Activated CD4-positive, CD25-positive, alpha-beta regulatory T cell treated with anti-CD3 and anti-CD28 coated beads, Interleukin-2, amount 50 U/mL, for 72 hours (primary cell): ENCODE measurements around the gene CDK2.

ENCODE experiments used
- DNase-seq: peaks from one replicate; pipeline ENCODE4 v3.0.0; 2021

The CDK2 gene

GRCh38 chr12:56017181-56017580 lies 50.6 kb downstream of the CDK2 start:
- no peak for DNase-seq

DNA sequence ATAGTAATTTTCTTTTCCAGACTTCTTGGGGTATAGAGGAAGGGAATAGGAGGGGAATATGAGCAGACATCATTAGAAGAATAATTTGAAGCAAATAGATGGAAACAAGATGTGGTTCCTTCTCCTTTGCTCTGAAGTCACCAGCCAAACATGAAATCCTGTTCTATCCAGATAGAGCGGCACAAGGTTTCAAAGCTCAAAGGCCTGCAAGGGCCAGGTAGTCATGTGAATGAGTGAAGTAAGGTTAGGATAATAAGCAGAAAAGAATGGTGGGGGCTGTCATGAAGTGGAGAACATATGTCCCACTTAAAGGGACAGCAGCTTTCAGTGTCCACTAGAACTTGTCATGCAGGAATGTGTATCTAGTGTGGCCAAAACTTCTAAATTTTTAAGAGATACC lies 51.7 kb downstream of the CDK2 start:
- no peak for DNase-seq

DNA sequence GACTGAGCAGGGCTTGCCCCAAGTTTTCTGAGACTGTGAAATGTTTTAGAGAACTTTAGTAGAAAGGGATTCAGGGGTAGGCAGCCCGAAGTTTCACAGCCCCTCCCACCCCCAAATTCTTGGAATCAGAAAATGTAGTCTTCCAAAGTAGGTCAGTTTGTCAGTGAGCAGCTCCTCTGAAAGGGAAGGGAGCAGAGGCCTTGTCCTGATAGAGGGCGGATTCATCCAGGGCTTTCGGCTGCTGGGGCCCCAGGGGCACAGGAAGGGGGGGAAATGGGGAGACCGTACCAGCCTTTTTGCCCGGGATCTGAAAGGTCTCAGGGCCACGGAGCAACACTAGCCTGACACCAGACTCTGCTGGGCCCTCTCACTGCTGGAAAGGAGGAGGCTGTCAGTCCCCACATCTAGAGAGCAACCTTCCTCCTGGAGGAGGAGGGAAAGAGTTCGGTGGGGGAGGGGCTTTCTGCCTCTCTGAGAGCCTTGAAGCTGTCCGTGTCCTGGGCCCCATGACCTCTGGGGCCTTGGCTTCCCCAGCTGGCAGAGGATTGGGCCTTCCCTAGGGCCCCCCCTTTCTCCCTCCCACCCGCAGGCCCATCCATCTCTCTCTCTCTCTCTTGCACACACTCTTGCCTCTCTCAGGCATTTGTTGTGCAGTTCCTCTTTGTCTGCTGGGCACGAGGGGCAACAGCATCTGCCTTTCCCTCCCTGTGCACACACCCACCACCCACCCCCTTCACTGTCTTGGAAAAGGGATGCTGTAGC lies 54.0 kb downstream of the CDK2 start, which contains the start of gene IKZF4:
Gene IKZF4 (plus strand): TSS at position 621 of the 762 bp plus-strand sequence. CDS start 451 bp downstream, outside the sequence.
- DNase-seq: no peak

GRCh38 chr12:56021889-56022497 lies 55.4 kb downstream of the CDK2 start:
- no peak for DNase-seq
